Erythroblast (primary cell): ENCODE data around the gene BTNL9.

Experiments used
- GATA1 ChIP-seq: IDR thresholded peaks from 2 replicates; pipeline ENCODE4 v1.6.1; 2011; ENCODE audit warnings: low read depth, mild to moderate bottlenecking, control low read depth, low read length, moderate library complexity
- POLR2A ChIP-seq: IDR thresholded peaks from 2 replicates; pipeline ENCODE4 v1.6.1; 2011; ENCODE audit warnings: mild to moderate bottlenecking, low read length

DNA sequence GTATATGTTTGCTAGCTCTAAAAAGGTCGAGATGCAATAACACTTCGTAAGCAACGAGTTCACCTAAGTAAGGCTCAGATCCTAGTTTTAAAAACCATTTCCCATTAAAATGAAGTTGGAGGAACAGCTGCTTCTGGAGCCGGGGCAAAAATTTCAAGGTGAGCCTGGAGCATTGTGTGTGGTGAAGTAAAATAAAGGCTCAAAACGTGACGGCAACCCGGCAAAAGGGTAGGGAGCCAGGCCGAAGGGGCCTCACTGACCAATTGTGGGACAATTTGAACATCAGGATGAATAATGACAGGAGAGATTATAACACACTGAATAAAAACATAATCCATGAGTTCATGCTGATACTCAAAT lies 20.1 kb downstream of the BTNL9 start:
- TF ChIP-seq POLR2A (no peak), GATA1 (no peak)
